Measurements from ENCODE around the gene FLNB.

FLNB gene

DNA sequence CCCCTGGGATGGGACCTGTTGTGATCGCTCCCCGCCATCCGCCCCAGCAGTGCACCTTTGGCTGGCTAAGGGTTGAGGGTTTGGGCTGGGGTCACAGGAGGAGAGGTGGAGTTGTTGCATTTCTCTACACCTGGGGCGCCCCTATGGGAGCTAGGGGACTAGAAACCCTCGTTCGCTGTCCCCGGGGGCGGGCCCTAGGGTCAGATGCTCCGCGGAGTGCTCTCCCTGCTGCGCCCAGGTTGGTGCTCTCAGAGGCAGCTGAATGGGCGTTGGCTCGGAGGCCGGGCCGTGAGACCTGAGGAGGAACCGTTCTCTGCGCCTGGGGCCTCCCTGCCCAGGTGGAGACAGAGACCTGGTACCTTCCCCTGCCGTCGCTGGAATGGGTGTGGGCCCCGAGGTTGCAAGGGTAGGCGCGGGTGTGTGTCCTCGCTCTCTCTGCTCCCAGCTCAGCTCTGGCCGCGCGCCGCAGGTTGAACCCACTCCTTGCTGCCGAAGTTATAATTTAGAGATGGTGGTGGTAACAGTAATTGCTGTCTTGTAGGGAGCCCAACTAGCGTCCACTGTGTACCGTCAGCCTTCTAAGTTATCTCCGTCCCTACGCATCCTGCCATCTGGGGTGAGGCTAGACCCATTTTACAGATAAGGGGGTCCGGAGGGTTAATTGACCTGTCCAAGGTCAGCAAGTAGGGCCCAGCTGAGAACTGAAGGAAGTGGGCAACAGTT is 965 bp downstream of the FLNB start:
- no peak for FAIRE-seq
- DNase-seq (ENCODE audit: extremely low spot score, insufficient read length, low read depth) = no peak

DNA sequence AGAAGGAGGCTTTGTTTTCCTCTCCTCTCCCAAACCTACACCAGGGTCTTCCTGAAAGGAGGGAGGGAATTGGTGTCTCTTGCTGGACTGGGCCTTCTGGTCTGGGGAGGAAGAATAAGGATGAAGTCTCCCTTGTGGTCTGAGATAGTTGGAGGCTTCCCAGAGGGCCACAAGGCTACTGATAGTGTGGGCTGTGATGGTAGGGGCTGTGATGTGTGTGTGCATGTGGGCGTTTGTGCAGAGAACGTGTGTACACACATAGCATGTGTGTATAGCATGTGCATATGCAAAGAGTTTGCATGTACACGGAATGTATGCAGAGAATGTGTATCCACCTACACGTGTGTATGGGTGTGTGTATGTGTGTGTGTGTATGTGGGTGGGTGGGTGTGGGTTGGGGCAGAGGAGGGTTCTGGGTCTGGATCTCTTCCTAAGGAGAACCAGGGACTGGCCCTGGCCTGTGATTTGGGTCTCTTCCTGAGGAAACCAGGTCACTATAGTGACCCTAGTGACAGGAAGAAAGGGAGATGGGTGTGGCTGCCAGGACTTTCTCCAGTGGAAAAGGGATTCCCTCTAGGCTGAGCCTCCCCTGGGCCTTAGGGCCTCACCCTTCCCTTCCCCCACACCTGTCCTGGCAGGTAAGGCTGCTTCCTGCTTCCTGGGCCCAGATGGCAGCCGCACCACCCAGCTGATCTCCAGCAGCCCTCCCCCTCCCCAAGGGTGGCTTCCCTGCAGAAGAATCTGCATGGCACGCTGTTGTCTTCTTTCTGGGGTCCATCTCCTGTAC is 1.7 kb downstream of the FLNB start:
- FAIRE-seq (no peak), DNase-seq (ENCODE audit: extremely low spot score, insufficient read length, low read depth) (no peak)

DNA sequence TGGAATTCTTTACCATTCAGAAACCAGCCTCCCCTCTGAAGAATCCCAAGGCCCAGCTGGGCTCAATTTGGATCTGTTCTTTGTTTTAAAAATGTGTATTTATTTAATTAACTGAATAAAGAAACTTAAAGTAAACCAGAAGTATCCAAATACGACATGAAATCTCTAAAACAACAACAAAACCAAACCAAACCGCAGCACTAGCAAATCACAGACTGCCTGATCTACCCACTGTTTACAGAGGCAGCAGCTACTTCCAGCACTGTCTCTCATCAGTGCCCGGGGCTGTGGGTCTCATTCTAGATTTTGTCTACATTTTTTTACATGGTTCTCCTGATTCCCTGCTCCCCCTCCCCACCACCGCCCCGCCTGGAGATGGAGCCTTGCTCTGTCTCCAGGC is 2.3 kb downstream of the FLNB start:
- FAIRE-seq = no peak
- no peak for DNase-seq (ENCODE audit: extremely low spot score, insufficient read length, low read depth)

DNA sequence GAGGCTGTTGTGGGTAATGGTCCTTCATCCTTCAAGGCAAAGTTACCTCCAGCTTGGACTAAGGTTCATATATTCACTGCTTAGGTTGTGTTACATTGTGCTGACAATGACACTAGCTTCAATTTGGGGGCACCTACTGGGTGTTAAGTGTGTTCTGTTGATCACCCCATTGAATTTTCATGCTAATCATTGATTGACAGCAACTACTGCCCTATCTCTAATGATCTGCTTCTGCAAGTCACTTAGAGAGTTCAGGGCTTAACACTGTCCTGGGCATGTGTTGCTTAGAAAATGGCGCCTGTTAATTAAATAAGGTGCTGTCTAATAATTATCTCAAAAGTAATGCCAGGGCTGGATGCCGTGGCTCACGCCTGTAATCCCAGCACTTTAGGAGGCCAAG is 3.4 kb downstream of the FLNB start:
- FAIRE-seq (no peak), DNase-seq (ENCODE audit: extremely low spot score, insufficient read length, low read depth) (no peak)

DNA sequence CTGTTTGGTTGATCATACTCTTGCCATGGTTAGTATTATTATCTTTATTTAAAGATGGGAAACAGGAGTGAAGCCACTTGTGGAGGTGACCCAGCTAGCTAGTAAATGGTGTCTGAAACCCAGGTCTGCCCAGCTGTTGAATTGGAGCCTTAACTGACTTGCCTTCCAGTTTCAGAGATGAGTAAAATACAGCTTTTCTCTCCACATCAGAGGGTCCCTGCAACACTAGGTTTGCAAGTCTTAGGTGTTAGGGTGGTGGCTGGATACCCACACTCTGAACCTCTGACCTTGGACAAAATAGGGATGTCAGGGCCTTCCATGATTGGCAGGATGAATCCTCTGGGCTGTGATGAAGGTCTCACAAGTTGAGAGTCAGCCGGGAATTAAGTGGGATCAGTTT is 4.1 kb downstream of the FLNB start:
- no peak for FAIRE-seq
- DNase-seq (ENCODE audit: extremely low spot score, insufficient read length, low read depth) = no peak

DNA sequence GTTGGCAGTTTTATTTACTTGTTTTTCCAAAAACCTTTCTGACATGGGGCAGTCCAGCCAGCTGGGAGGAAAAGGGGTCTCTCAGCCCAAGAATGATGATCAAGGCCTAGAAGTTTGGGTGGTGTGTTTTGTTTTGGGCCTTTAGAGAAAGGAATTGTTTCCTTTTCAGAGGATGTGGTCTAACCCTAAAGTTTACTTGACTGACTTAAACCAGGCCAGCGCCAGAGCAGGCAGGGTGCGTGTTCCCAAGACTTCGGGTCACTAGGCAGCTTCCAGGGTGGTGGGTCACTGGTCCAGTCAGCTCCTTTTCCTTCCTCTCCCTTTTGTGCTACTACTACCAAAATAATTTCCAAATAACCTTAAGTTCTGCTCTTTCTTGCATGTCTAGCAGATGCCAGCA is 4.9 kb downstream of the FLNB start:
- no peak for FAIRE-seq
- DNase-seq (ENCODE audit: extremely low spot score, insufficient read length, low read depth) = no peak

DNA sequence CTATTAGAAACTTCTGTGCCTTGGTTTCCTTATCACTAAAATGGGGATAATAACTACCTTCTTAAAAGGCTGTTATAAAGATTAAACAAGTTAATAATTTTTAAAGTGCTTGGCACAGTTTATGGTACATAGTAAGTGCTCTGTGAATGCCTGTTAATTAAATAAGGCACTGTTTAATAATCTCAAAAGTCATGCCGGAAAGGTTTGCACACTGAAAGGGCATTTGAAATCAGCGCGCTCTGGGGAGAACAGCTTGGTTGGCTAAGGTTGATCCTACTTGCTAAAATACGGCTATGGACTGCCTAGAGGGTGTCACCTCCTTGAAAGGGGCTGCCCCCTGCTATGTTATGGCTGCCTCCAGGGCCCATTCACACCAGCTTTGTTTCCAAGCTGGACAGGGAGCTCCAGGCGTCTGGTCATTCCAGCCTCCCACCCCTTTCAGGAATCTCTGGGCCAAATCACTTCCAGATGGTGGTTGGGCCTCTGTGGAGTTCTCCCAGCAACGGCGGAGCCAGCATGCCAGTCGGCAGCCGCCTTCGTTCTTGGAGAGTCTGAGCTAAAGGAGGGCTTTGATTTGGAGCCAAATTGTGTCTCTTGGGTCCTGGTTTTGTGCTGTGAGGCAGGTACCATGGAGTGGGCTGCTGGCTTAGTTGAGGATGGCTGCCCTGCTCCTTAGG is 5.9 kb downstream of the FLNB start:
- no peak for DNase-seq (ENCODE audit: extremely low spot score, insufficient read length, low read depth)
- FAIRE-seq = no peak

DNA sequence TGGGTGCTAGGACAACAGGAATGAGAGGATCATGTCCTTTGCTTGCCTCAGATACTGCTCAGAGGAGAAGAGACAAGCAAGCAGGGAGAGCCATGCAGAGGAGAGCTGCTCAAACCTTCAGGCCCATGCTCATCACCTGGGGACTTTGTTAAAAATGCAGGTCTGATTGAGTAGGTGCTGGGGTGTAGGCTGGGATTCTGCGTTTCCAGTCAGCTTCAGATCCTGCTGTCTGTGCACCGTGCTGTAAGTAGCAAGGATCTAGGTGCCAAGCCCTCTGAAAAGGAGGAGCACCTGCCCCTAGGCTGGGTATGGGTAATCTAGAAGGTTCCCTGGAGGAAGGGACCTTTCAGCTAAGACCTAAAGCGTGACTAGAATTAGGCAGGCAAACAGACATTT is 7.3 kb downstream of the FLNB start:
- DNase-seq (ENCODE audit: extremely low spot score, insufficient read length, low read depth) (no peak), FAIRE-seq (no peak)

DNA sequence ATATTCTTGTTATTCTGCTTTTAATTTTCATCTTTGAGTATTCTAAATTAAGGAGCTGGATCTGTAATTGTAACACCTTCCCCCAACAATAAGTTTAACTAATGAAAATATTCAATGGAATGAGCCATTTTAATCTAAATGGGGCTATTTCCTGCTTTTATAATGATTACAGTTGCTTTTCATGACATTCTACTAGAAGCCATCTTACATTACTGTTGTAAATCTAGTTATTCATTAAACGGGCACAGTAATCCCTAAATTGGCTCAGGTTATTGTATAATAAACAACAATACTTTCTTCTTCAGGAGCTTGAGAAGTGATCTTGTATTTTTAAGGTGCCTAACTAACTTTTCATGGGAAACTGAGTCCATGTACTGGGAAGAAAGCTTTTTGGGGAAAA is 8.5 kb downstream of the FLNB start:
- FAIRE-seq (no peak), DNase-seq (ENCODE audit: extremely low spot score, insufficient read length, low read depth) (no peak)

DNA sequence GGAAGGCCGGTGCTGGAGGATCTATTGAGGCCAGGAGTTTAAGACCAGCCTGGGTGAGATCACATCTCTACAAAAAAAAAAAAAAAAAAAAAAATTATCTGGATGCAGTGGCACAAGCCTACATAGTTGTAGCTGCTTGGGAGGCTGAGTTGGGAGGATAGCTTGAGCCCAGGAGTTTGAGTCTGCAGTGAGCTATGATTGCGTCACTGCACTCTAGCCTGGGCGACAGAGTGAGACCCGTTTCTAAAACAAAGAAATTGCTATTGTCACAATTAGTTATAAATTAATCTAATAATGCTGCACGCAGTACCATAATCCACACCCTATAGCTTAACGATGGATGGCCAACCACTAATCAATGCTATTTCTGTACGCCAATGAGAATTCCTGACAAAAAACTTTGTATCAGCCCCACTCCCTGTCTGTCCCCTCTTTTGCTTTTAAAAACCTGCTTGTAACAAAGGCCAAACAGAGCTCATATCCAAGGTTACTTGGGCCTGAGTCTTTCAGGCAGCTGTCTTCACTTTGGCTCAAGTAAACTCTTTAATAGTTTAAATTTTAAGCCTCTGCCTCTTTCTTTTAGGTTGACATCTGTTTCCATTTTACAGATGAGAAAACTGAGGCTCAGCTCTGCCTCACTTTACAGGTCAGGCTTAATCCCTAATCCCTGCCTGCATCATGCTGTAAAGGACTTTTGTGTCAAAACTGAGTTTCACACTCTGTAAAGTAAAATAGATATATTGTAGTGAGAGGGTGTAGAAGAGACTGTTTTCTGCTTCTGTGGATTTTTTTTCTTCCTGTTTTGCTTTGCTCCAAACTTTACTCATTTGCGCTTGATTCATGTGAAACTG is 10.9 kb downstream of the FLNB start:
- FAIRE-seq (no peak), DNase-seq (ENCODE audit: extremely low spot score, insufficient read length, low read depth) (no peak)

DNA sequence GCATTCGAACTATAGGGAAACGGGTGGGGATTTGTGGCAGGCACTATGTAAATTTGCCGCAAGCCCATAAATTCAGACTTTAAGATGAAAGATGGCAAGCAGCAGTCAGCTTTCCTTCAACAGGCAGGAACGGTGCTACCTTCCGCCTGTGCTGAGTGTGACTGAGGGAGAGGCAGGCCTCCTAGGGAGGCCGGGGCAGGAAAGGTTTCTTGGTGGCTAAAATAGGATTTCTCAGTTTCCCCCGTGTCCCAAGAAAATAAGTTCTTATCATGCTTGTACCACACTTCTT is 12.5 kb downstream of the FLNB start:
- no peak for FAIRE-seq
- no peak for DNase-seq (ENCODE audit: extremely low spot score, insufficient read length, low read depth)

DNA sequence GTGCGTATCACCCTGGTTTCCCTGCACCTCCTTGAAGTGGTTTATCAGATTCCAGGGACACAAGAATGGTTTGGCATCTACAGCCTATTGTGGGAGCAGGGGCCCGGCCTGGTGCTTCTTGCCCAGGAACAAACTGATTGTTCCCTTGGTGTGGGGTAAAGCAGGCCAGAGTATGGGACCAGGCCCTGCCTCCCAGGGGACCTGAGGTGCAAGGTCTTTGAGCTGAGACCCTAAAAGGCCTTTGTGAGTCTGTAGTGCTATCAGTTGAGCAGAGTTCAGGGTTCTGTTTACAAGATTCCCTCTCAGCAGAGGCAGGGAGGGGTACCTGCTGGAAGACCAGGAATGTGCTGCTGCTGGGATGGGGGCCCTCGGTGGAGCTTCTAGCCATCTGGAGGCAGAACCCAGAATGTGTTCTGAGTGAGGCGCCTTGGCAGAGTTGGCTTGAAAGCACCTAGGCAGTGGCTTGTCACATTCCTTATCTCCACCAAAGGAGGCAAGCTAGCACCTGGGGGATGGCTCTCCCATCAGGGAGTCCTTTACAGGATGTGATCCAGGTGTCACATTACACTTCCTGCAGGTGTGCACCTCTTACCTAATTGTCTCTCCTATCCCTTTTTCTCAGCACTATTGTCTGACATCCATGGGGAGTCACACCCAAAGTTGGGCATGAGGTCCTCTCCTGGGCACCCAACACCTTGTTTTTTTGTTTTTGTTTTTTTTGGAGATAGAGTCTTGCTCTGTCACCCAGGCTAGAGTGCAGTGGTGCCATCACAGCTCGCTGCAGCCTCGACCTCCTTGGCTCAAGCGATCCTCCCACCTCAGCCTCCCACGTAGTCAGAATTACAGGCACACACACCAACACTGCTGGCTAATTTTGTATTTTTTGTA is 13.1 kb downstream of the FLNB start:
- no peak for DNase-seq (ENCODE audit: extremely low spot score, insufficient read length, low read depth)
- no peak for FAIRE-seq

DNA sequence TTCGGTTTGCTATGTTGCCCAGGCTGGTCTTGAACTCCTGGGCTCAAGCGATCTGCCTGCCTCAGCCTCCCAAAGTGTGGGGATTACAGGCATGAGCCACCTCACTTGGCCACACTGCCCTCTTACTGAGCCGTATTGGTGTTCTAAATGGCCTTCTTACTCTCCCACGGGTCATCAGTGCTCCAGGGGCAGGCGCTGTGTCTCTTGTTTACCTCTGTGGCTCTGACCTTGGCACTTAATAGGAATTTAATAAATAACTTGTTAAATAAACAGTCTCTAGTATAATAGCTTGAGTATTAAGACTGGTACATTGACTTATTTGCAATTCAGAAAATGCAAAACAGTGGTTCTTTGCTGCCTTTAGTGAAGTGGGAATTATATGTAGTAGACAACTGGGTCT is 13.7 kb downstream of the FLNB start:
- FAIRE-seq (no peak), DNase-seq (ENCODE audit: extremely low spot score, insufficient read length, low read depth) (no peak)

DNA sequence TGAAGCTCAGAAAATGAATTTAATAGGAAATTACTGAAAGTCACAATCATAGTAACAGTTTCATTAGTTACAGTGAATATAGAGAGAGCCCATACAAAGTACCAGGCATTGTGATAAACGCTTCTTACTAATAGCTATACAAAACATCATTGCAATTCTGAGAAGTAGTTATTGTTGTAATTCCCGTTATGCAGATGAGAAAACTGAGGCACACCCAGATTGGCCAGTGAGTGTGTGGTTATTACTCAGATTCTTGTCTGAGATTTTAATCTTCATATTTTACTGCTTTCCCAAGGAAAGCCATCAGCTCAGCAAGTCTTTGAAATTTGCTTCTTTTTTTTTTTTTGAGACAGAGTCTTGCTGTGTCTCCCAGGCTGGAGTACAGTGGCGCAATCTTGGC is 14.3 kb downstream of the FLNB start:
- FAIRE-seq (no peak), DNase-seq (ENCODE audit: extremely low spot score, insufficient read length, low read depth) (no peak)

DNA sequence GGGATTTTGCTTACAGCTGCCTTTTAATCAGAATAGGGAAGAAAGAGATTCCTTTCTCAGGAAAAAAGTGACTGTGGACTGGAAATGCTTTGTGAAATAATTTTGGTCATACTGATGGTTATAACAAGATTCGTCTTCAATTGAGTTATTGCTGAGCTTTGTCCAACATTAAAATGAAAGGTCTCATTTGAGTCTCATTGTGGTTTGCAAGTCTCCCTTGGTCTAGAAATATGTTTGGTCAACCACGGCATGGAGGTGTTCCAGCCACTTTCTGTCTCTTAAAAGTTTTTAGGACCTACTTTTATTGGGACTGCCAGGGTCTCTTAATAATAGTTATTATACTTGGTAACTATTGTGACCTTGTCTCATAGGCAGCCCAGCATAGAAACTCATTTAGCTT is 15.3 kb downstream of the FLNB start:
- FAIRE-seq = no peak
- DNase-seq (ENCODE audit: extremely low spot score, insufficient read length, low read depth) = no peak

DNA sequence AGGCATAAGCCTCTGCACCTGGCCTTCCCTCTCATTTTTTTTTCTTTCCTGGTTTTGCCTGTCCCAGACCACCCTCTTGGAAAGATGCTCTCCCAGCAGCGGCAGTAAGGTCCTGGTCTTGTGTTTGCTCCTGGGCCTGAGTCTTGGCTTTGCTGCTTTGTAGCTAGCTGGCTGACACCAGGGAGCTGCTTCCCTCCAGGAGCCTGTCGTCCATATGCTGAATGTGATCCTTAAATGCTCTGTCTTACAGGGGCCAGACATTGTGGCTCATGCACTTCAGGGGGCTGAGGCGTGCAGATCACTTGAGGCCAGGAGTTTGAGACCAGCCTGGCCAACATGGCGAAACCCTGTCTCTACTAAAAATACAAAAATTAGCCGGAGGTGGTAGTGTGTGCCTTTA is 17.2 kb downstream of the FLNB start:
- DNase-seq (ENCODE audit: extremely low spot score, insufficient read length, low read depth) (no peak), FAIRE-seq (no peak)

DNA sequence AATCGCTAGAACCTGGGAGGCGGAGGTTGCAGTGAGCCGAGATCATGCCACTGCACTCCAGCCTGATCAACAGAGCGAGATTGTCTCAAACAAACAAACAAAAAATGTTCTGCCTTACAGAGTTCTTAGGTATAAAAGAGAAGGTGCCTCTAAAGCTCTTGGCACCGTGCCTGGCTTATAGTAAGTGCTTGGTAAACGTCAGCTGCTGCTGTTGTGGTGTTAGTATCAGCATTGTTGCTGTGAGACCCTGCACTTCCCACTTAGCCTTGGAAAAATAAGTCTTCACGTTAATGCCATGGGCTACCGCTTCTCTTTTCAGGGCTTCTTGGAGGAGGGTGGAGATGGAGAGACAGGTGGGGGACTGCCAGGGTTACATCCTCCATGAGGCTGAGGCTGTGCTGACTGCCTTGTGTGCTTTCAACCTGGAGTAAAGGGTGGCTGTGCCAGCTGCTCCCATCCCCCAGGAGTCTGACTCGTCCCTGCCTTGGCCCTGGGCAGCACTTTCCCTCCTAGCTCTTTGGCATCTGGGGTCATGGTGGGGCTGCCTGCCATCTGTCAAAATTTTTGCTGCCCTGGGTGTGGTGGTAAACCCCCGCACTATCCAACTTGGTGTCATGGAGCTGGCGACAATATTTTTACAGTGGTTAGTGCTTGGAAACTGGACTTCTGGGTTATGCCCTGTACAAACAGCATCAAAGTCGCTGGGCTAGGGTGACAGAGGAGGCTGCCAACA is 17.8 kb downstream of the FLNB start:
- no peak for DNase-seq (ENCODE audit: extremely low spot score, insufficient read length, low read depth)

DNA sequence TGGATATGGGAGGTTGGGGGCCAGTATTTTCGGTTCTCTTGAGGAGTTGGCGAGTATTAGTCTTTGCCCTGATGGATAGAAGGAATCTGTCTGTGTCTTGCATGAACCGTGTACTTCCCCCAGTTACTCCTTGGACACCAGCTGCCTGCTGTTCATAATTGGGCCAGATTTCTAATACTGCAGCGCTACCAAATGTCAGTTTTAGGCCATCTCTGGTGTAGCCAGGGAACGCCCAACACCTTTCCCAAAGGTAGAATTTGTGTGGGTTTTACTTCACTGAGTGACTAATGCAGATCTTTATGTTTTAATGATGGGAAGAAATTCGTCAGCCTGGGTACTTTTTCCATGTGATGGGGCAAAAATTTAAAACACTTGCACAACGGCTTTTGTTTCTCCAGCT is 18.4 kb downstream of the FLNB start:
- DNase-seq (ENCODE audit: extremely low spot score, insufficient read length, low read depth) (no peak), FAIRE-seq (no peak)

More for the DNA sequence above, 17.8 kb downstream of the FLNB start:
- FAIRE-seq = no peak

DNA sequence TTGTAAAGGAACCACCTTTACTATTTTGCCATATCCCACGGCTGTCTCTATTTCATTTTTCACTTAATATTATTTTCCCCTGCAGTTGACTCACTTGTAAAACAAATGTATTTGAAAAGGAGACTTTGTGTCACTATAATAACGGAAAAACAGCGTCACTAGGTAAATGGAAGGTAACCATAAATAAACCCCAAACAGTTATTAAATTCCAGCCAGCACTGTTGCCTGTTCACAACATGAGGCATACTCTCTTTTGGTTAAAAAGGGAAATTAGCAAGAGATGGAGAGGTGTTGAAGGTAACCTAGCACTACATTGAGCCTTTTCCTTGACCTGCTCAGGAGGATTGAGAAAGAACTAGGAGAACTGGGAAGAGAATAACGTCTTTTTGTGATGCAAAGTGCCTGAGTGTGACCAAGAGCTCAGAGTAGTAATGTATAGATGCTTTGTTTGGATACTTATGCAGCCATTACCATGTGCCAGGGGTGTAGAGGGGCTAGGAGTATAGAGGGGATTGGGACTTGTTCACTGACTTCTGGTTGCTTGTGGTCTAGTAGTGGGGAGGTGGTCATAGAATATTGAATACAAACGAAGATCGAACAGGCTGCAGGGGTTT is 19.6 kb downstream of the FLNB start:
- DNase-seq (ENCODE audit: extremely low spot score, insufficient read length, low read depth) = no peak
- FAIRE-seq = no peak
